SK-N-SH treated with all-trans-retinoic acid at 6 μM for 48 hours (cell line): ENCODE results near the gene PURB.

ENCODE experiments used
- ATAC-seq: fragments of 200-7000 bp; cut with Tn5 transposase; 3 replicates; pipeline ENCODE4 v1.9.1; 2020; ENCODE audit warnings: mild to moderate bottlenecking, moderate library complexity
- ARNTL ChIP-seq: fragments of 450-650 bp; formaldehyde crosslinking; IDR thresholded peaks from 2 replicates; pipeline ENCODE4 v1.5.0; 2020; ENCODE audit warnings: low read depth, mild to moderate bottlenecking, moderate library complexity, borderline replicate concordance
- BACH2 ChIP-seq: fragments of 250-450 bp; sonication (Bioruptor Pico); IDR thresholded peaks from 2 replicates; pipeline ENCODE4 v1.9.0; 2021; ENCODE audit warnings: mild to moderate bottlenecking, borderline replicate concordance
- ESRRG ChIP-seq: fragments of 250-450 bp; sonication (Bioruptor Pico); IDR thresholded peaks from 2 replicates; pipeline ENCODE4 v1.6.1; 2021; ENCODE audit warnings: mild to moderate bottlenecking
- GLIS3 ChIP-seq: fragments of 250-450 bp; sonication (Bioruptor Pico); IDR thresholded peaks from 2 replicates; pipeline ENCODE4 v1.5.0; 2020; ENCODE audit warnings: mild to moderate bottlenecking, moderate library complexity
- ISL1 ChIP-seq: fragments of 250-450 bp; sonication (Bioruptor Pico); IDR thresholded peaks from 2 replicates; pipeline ENCODE4 v2.1.2; 2022; ENCODE audit warnings: mild to moderate bottlenecking, moderate library complexity
- OSR1 ChIP-seq: fragments of 250-450 bp; sonication (Bioruptor Pico); IDR thresholded peaks from 2 replicates; pipeline ENCODE4 v1.8.0; 2022; ENCODE audit warnings: moderate library complexity, mild to moderate bottlenecking, inconsistent platforms
- PPARA ChIP-seq: fragments of 250-450 bp; sonication (Bioruptor Pico); IDR thresholded peaks from 2 replicates; pipeline ENCODE4 v1.5.0; 2020; ENCODE audit warnings: mild to moderate bottlenecking, borderline replicate concordance
- RARB ChIP-seq: fragments of 250-450 bp; sonication (Bioruptor Pico); IDR thresholded peaks from 2 replicates; pipeline ENCODE4 v1.8.0; 2021; ENCODE audit warnings: mild to moderate bottlenecking, moderate library complexity
- SNAI2 ChIP-seq: fragments of 250-450 bp; sonication (Bioruptor Pico); IDR thresholded peaks from 2 replicates; pipeline ENCODE4 v1.5.0; 2020; ENCODE audit warnings: mild to moderate bottlenecking, moderate library complexity
- TCF4 ChIP-seq: fragments of 250-450 bp; sonication (Bioruptor Pico); IDR thresholded peaks from 2 replicates; pipeline ENCODE4 v1.8.0; 2021; ENCODE audit warnings: mild to moderate bottlenecking, moderate library complexity, borderline replicate concordance
- TOX ChIP-seq: fragments of 250-450 bp; sonication (Bioruptor Pico); IDR thresholded peaks from 2 replicates; pipeline ENCODE4 v1.8.0; 2021; ENCODE audit warnings: mild to moderate bottlenecking, moderate library complexity, borderline replicate concordance
- ZC3H10 ChIP-seq: fragments of 250-450 bp; sonication (Bioruptor Pico); IDR thresholded peaks from 2 replicates; pipeline ENCODE4 v1.5.1; 2021; ENCODE audit warnings: mild to moderate bottlenecking, moderate library complexity
- ZFP3 ChIP-seq: fragments of 250-450 bp; sonication (Bioruptor Pico); IDR thresholded peaks from 2 replicates; pipeline ENCODE4 v1.5.0; 2020; ENCODE audit warnings: mild to moderate bottlenecking, moderate library complexity
- ZFP30 ChIP-seq: fragments of 450-650 bp; formaldehyde crosslinking; IDR thresholded peaks from 2 replicates; pipeline ENCODE4 v1.5.0; 2022; ENCODE audit warnings: mild to moderate bottlenecking, moderate library complexity
- ZNF70 ChIP-seq: fragments of 450-650 bp; formaldehyde crosslinking; IDR thresholded peaks from 2 replicates; pipeline ENCODE4 v1.5.0; 2020; ENCODE audit warnings: mild to moderate bottlenecking, moderate library complexity
- ZNF8 ChIP-seq: fragments of 450-650 bp; formaldehyde crosslinking; IDR thresholded peaks from 2 replicates; pipeline ENCODE4 v1.5.0; 2020; ENCODE audit warnings: mild to moderate bottlenecking, moderate library complexity
- TF ChIP-seq, protein P1 (sequence below): fragments of 250-450 bp; sonication (Bioruptor Pico); IDR thresholded peaks from 2 replicates; pipeline ENCODE4 v1.8.0; 2021; ENCODE audit warnings: low read depth, mild to moderate bottlenecking, moderate library complexity, borderline replicate concordance
- TF ChIP-seq, protein P2 (sequence below): fragments of 250-450 bp; sonication (Bioruptor Pico); IDR thresholded peaks from 2 replicates; pipeline ENCODE4 v1.5.1; 2021; ENCODE audit warnings: mild to moderate bottlenecking, moderate library complexity
- TF ChIP-seq, protein P3 (sequence below): fragments of 250-450 bp; sonication (Bioruptor Pico); IDR thresholded peaks from 2 replicates; pipeline ENCODE4 v1.5.1; 2020; ENCODE audit warnings: low read depth, mild to moderate bottlenecking, moderate library complexity
- TF ChIP-seq, protein P4 (sequence below): fragments of 250-450 bp; sonication (Bioruptor Pico); IDR thresholded peaks from 2 replicates; pipeline ENCODE4 v1.8.0; 2020; ENCODE audit warnings: mild to moderate bottlenecking, moderate library complexity, borderline replicate concordance

Gene PURB

DNA sequence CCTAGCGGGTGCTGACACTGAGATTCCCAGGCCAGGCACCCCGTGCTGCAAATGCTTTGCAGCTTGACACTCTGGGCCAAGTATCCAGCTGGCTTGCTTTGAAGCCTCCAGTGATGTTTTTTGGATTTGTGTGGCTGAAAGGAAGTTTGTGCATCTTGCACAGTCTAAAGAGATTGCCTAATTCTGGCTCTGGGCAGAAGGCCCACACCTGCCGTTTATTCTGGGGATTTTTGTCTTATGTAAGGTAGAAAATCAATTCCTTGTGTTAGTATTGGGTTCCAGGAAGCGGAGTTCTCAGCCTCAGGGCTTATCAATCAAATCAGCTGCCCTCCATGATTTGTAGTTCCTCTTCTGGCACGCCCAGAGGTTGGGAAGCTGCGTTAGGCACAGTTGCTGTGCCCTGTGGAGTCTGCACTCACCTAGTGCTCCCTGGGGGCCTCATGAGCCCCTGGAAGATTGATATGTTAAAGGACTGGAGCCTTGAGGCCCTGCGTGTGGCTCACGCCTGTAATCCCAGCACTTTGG is 8.4 kb upstream of the PURB start:
- ATAC-seq, result no peak
- TF ChIP-seq, protein P1, sequence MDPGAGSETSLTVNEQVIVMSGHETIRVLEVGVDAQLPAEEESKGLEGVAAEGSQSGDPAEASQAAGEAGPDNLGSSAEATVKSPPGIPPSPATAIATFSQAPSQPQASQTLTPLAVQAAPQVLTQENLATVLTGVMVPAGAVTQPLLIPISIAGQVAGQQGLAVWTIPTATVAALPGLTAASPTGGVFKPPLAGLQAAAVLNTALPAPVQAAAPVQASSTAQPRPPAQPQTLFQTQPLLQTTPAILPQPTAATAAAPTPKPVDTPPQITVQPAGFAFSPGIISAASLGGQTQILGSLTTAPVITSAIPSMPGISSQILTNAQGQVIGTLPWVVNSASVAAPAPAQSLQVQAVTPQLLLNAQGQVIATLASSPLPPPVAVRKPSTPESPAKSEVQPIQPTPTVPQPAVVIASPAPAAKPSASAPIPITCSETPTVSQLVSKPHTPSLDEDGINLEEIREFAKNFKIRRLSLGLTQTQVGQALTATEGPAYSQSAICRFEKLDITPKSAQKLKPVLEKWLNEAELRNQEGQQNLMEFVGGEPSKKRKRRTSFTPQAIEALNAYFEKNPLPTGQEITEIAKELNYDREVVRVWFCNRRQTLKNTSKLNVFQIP, result no peak
- TF ChIP-seq, protein P2, sequence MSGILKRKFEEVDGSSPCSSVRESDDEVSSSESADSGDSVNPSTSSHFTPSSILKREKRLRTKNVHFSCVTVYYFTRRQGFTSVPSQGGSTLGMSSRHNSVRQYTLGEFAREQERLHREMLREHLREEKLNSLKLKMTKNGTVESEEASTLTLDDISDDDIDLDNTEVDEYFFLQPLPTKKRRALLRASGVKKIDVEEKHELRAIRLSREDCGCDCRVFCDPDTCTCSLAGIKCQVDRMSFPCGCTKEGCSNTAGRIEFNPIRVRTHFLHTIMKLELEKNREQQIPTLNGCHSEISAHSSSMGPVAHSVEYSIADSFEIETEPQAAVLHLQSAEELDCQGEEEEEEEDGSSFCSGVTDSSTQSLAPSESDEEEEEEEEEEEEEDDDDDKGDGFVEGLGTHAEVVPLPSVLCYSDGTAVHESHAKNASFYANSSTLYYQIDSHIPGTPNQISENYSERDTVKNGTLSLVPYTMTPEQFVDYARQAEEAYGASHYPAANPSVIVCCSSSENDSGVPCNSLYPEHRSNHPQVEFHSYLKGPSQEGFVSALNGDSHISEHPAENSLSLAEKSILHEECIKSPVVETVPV (CRISPR knock-in tag), result no peak
- TF ChIP-seq TCF4 (CRISPR knock-in tag), result no peak
- no peak for TF ChIP-seq PPARA (CRISPR knock-in tag)
- TF ChIP-seq, protein P3, sequence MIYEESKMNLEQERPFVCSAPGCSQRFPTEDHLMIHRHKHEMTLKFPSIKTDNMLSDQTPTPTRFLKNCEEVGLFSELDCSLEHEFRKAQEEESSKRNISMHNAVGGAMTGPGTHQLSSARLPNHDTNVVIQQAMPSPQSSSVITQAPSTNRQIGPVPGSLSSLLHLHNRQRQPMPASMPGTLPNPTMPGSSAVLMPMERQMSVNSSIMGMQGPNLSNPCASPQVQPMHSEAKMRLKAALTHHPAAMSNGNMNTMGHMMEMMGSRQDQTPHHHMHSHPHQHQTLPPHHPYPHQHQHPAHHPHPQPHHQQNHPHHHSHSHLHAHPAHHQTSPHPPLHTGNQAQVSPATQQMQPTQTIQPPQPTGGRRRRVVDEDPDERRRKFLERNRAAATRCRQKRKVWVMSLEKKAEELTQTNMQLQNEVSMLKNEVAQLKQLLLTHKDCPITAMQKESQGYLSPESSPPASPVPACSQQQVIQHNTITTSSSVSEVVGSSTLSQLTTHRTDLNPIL (CRISPR knock-in tag), result no peak
- no peak for TF ChIP-seq ZC3H10 (CRISPR knock-in tag)
- no peak for TF ChIP-seq ZFP30 (CRISPR knock-in tag)
- no peak for TF ChIP-seq BACH2 (CRISPR knock-in tag)
- TF ChIP-seq, protein P4, sequence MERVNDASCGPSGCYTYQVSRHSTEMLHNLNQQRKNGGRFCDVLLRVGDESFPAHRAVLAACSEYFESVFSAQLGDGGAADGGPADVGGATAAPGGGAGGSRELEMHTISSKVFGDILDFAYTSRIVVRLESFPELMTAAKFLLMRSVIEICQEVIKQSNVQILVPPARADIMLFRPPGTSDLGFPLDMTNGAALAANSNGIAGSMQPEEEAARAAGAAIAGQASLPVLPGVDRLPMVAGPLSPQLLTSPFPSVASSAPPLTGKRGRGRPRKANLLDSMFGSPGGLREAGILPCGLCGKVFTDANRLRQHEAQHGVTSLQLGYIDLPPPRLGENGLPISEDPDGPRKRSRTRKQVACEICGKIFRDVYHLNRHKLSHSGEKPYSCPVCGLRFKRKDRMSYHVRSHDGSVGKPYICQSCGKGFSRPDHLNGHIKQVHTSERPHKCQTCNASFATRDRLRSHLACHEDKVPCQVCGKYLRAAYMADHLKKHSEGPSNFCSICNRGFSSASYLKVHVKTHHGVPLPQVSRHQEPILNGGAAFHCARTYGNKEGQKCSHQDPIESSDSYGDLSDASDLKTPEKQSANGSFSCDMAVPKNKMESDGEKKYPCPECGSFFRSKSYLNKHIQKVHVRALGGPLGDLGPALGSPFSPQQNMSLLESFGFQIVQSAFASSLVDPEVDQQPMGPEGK (CRISPR knock-in tag), result no peak
- TF ChIP-seq SNAI2, result no peak
- TF ChIP-seq ZNF70, result no peak
- no peak for TF ChIP-seq ARNTL (CRISPR knock-in tag)
- no peak for TF ChIP-seq ISL1
- TF ChIP-seq ZFP3 (CRISPR knock-in tag), result no peak

DNA sequence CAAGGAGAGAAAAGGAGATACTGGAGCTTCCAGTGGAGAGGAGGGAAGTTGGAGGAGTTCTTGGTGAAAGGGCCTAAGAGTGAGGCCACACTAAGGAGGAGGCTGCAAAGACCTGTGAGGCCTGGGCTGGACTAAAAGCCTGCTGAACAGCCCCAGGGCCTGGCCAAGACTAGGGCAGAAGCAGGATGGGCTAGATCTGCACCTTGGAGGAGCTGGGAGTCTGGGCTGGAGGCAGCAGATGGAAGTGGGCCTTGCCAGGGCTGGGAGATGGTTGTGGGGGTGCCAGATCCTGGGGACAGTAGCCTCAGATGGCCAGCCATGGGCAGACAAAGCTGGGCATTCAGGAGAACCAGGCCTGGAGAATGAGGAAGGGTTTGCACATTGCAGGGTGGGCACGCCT is 6.5 kb upstream of the PURB start:
- TF ChIP-seq GLIS3 (CRISPR knock-in tag) (no peak), RARB (CRISPR knock-in tag) (no peak), SNAI2 (no peak), OSR1 (no peak), TOX (CRISPR knock-in tag) (no peak), ESRRG (no peak), ISL1 (no peak), ZNF70 (no peak), ZFP30 (CRISPR knock-in tag) (no peak), ZC3H10 (CRISPR knock-in tag) (no peak), ARNTL (CRISPR knock-in tag) (no peak), PPARA (CRISPR knock-in tag) (no peak), ZFP3 (CRISPR knock-in tag) (no peak), ZNF8 (CRISPR knock-in tag) (no peak)
- TF ChIP-seq, protein P1, result no peak
- TF ChIP-seq, protein P4 (CRISPR knock-in tag), result no peak
- TF ChIP-seq, protein P3 (CRISPR knock-in tag), result no peak
- ATAC-seq, result no peak
